K562 (cell line): Measurements from ENCODE around the gene MCCD1. TPM values are rescaled to one million over a fixed set of nuclear protein-coding genes. Genes with fewer than 3 reads are reported as not detected.

ENCODE experiments used
- BDP1 ChIP-seq: IDR thresholded peaks from 3 replicates; pipeline ENCODE4 v1.6.1; 2011; ENCODE audit not compliant: insufficient read length, insufficient read depth
- MEIS2 ChIP-seq: fragments of 450-650 bp; IDR thresholded peaks from 2 replicates; pipeline ENCODE4 v1.6.1; 2014; ENCODE audit warnings: mild to moderate bottlenecking; ENCODE audit not compliant: partially characterized antibody
- NCOA4 ChIP-seq: fragments of 450-650 bp; IDR thresholded peaks from 2 replicates; pipeline ENCODE4 v1.6.1; 2018; ENCODE audit warnings: mild to moderate bottlenecking; ENCODE audit not compliant: partially characterized antibody
- SAFB2 ChIP-seq: fragments of 200-400 bp; formaldehyde crosslinking; IDR thresholded peaks from 2 replicates; pipeline ENCODE4 v1.6.1; 2018; ENCODE audit warnings: borderline replicate concordance, low read length, low read depth, moderate library complexity; ENCODE audit not compliant: severe bottlenecking
- SMARCA4 ChIP-seq: fragments of 450-650 bp; IDR thresholded peaks from 2 replicates; pipeline ENCODE4 v1.6.1; 2016
- TGIF2 ChIP-seq: sonication (generic); formaldehyde crosslinking; IDR thresholded peaks from 2 replicates; pipeline ENCODE4 v1.8.1; 2022; ENCODE audit warnings: mild to moderate bottlenecking, missing genetic modification reagents, moderate library complexity
- ZBED1 ChIP-seq: IDR thresholded peaks from 2 replicates; pipeline ENCODE4 v1.6.1; 2014
- ZBTB1 ChIP-seq: sonication (generic); formaldehyde crosslinking; IDR thresholded peaks from 2 replicates; pipeline ENCODE4 v1.8.1; 2023; ENCODE audit warnings: missing genetic modification reagents, low read depth, mild to moderate bottlenecking, borderline replicate concordance
- ZNF232 ChIP-seq: sonication (generic); formaldehyde crosslinking; IDR thresholded peaks from 2 replicates; pipeline ENCODE4 v1.8.0; 2022; ENCODE audit warnings: mild to moderate bottlenecking, missing genetic modification reagents
- ZNF274 ChIP-seq: IDR thresholded peaks from 2 replicates; pipeline ENCODE4 v1.6.1; 2011; ENCODE audit warnings: low read depth, mild to moderate bottlenecking, low read length, moderate library complexity, borderline replicate concordance
- ZNF445 ChIP-seq: fragments of 250-450 bp; sonication (Bioruptor Pico); IDR thresholded peaks from 2 replicates; pipeline ENCODE4 v1.4.0; 2020; ENCODE audit warnings: low read depth, mild to moderate bottlenecking, moderate library complexity
- ZNF583 ChIP-seq: fragments of 250-450 bp; sonication (Bioruptor Pico); IDR thresholded peaks from 2 replicates; pipeline ENCODE4 v1.4.0; 2020
- polyA plus RNA-seq, 8 experiments: library from polyadenylated mRNA; depleted of rRNA in 4 of 8; stranded (reverse) in 5 of 8; unstranded in 3 of 8; fragments of >200 nt; fragmentation: Nextera tagmentation in 2 of 8; fragmentation: Illumina TruSeq in 1 of 8; extraction: Ambion mirVana in 2 of 8; extraction: Trizol in 1 of 8; gene quantifications; 2 replicates each; pipeline versions ENCODE4 v1.2.1 to v1.2.3, GENCODE V29; 2011 to 2014; ENCODE audit warnings: inconsistent platforms in 1 of 8, missing spikeins in 1 of 8
- total RNA-seq, 7 experiments: library from RNA; depleted of rRNA in 6 of 7; stranded (reverse); fragments of >200 nt in 6 of 7; fragmentation: Illumina TruSeq in 2 of 7; extraction: Trizol in 2 of 7; gene quantifications; 2 replicates each; pipeline versions ENCODE4 v1.2.1 to v1.2.3, GENCODE V29; 2011 to 2021; ENCODE audit warnings: low replicate concordance in 1 of 7
- TF ChIP-seq, protein P1 (sequence below), 2 experiments: IDR thresholded peaks; 2 replicates each; pipeline ENCODE4 v1.6.1; 2012; ENCODE audit warnings: improper control_type of control experiment in 2 of 2, low read depth in 2 of 2, low read length in 2 of 2, borderline replicate concordance in 1 of 2
- TF ChIP-seq, protein P2 (sequence below): fragments of 250-450 bp; sonication (Bioruptor Pico); IDR thresholded peaks from 2 replicates; pipeline ENCODE4 v1.8.0; 2021; ENCODE audit warnings: borderline replicate concordance, mild to moderate bottlenecking, moderate library complexity; ENCODE audit not compliant: poor library complexity, severe bottlenecking
- TF ChIP-seq, protein P3 (sequence below): fragments of 250-450 bp; sonication (Bioruptor Pico); IDR thresholded peaks from 2 replicates; pipeline ENCODE4 v1.5.0; 2021; ENCODE audit warnings: mild to moderate bottlenecking, moderate library complexity
- TF ChIP-seq, protein P4 (sequence below), 2 experiments: fragments of 450-650 bp in 1 of 2; sonication (generic) in 1 of 2; formaldehyde crosslinking; conservative IDR thresholded peaks; 2 replicates each; pipeline versions ENCODE4 v1.4.0 to v1.8.1; 2020 to 2022; ENCODE audit warnings: mild to moderate bottlenecking in 1 of 2, missing genetic modification reagents in 1 of 2
- TF ChIP-seq, protein P5 (sequence below): fragments of 450-650 bp; formaldehyde crosslinking; IDR thresholded peaks from 2 replicates; pipeline ENCODE4 v1.4.0; 2022; ENCODE audit warnings: missing genetic modification characterization
- TF ChIP-seq, protein P6 (sequence below): fragments of 250-450 bp; sonication (Bioruptor Pico); IDR thresholded peaks from 2 replicates; pipeline ENCODE4 v1.8.0; 2022; ENCODE audit warnings: moderate library complexity, mild to moderate bottlenecking, inconsistent platforms

The MCCD1 gene
- total and polyA plus RNA-seq, 9 of the 15 experiments (the other 6 are each of a cell fraction or from before 2014, with no cell fraction given): not detected

DNA sequence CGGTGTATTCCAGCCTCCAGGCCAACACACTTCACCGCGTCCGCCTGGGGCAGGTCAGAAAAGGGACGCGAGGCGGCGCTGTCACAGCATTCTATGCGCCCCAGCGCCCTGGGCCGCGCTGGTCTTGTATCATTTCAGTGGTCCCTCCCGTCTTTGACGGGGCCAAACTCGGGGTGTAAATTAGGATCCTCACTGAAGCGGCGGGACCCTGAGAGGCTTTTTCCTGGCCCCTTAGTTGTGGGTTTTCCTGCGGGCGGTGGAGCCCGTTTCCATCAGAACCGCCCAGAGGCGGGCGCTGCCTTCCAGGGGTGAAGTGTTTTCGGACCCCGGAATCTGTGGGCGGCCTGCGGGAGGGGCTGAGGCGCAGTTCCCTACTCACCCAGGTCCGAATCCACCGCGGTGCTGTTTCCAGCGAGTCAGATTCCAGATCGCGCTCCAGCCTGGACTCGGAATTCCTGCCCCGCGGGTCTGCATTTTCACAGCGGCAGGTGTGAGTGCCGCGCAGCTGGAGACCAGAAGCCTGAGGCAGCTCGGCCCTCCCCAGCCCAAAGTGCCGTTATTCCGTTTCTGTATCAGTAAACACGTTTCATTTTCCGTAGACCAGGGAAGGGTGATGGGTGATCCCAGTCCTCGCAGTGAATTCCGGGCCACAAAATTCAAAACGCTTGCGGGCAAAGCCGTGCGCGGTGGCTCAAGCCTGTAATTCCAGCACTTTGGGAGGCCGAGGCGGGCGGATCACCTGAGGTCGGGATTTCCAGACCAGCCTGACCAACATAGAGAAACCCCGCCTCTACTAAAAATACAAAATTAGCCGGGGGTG lies 34.7 kb upstream of the MCCD1 start (continued):
- no peak for TF ChIP-seq ZNF274
- TF ChIP-seq TGIF2: no peak
- TF ChIP-seq, protein P1, sequence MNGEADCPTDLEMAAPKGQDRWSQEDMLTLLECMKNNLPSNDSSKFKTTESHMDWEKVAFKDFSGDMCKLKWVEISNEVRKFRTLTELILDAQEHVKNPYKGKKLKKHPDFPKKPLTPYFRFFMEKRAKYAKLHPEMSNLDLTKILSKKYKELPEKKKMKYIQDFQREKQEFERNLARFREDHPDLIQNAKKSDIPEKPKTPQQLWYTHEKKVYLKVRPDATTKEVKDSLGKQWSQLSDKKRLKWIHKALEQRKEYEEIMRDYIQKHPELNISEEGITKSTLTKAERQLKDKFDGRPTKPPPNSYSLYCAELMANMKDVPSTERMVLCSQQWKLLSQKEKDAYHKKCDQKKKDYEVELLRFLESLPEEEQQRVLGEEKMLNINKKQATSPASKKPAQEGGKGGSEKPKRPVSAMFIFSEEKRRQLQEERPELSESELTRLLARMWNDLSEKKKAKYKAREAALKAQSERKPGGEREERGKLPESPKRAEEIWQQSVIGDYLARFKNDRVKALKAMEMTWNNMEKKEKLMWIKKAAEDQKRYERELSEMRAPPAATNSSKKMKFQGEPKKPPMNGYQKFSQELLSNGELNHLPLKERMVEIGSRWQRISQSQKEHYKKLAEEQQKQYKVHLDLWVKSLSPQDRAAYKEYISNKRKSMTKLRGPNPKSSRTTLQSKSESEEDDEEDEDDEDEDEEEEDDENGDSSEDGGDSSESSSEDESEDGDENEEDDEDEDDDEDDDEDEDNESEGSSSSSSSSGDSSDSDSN (IDR thresholded peaks at IDR 0.05; ENCODE audit: borderline replicate concordance in 1 of 2, low read depth in 2 of 2, low read length in 2 of 2): peak in 1 of 2 experiments; percentile 74; a peak in 2 of 4 replicates
- TF ChIP-seq ZBED1: no peak
- TF ChIP-seq, protein P2, sequence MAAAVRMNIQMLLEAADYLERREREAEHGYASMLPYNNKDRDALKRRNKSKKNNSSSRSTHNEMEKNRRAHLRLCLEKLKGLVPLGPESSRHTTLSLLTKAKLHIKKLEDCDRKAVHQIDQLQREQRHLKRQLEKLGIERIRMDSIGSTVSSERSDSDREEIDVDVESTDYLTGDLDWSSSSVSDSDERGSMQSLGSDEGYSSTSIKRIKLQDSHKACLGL (CRISPR knock-in tag): no peak
- TF ChIP-seq, protein P3, sequence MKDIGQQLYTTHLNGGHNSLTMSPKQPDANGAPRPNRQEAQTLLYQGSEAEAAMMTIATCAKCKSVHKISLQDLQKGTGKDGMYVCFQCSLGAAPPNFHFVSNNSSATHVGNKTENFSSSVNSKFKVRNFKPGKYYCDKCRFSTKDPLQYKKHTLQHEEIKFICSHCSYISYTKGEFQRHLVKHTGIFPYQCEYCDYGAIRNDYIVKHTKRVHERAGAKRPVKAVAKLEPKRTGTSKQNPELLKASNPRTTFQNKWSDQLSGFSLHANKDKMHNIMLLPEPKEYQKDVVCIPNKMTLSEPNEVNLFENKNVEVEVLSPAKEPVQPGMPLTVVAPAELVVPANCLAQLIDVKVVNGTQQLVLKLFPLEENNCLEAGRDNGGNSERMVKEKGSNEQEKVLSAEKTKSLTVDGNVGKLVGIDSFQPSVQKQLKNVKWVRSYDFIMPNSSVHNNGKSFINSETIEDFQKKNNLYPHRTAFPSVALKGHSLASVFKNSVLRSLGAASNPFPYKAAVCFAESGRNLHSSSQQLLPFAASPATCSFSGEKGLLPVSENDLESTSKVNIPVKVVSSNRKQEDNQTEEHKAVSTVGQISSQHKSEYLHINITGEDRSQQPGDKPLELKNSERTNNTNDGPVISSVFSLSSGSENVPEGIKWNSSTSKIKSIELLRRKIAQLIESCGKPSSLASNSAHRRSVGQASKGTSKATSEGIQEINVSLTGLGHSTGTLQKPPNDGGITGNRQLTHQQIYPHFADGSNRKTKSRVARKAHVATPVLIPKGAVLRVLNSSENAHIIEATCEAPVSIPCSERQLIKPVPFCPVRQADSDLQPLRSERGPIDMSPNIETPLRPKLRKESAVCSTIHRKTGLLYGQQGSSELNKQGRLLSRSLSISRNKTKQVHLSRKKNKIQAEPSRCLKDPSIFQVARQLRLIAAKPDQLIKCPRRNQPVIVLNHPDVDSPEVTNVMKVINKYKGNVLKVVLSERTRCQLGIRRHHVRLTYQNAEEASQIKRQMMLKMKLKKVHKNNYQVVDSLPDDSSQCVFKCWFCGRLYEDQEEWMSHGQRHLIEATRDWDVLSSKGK (CRISPR knock-in tag): no peak
- TF ChIP-seq, protein P4, sequence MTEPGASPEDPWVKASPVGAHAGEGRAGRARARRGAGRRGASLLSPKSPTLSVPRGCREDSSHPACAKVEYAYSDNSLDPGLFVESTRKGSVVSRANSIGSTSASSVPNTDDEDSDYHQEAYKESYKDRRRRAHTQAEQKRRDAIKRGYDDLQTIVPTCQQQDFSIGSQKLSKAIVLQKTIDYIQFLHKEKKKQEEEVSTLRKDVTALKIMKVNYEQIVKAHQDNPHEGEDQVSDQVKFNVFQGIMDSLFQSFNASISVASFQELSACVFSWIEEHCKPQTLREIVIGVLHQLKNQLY (CRISPR knock-in tag; conservative IDR thresholded peaks at IDR 0.05): no peak
- TF ChIP-seq ZNF445 (CRISPR knock-in tag): no peak
- TF ChIP-seq ZBTB1: no peak
- TF ChIP-seq SMARCA4: peak; percentile 49; the same call in 1 of the 2 replicates
- TF ChIP-seq, protein P5, sequence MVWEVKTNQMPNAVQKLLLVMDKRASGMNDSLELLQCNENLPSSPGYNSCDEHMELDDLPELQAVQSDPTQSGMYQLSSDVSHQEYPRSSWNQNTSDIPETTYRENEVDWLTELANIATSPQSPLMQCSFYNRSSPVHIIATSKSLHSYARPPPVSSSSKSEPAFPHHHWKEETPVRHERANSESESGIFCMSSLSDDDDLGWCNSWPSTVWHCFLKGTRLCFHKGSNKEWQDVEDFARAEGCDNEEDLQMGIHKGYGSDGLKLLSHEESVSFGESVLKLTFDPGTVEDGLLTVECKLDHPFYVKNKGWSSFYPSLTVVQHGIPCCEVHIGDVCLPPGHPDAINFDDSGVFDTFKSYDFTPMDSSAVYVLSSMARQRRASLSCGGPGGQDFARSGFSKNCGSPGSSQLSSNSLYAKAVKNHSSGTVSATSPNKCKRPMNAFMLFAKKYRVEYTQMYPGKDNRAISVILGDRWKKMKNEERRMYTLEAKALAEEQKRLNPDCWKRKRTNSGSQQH: no peak
- TF ChIP-seq, protein P6, sequence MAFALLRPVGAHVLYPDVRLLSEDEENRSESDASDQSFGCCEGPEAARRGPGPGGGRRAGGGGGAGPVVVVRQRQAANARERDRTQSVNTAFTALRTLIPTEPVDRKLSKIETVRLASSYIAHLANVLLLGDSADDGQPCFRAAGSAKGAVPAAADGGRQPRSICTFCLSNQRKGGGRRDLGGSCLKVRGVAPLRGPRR (CRISPR knock-in tag): no peak
- no peak for TF ChIP-seq MEIS2
- no peak for TF ChIP-seq ZNF583 (CRISPR knock-in tag)
- no peak for TF ChIP-seq SAFB2
- TF ChIP-seq ZNF232 (CRISPR knock-in tag): no peak
- no peak for TF ChIP-seq BDP1
- TF ChIP-seq NCOA4: no peak
